NCI-H1105 treated with DMSO at 0.1 percent for 48 hours (cell line): ENCODE results near the gene PET117.
"Not testable (repeated sequence)": the region's sequence is repeated elsewhere in the genome, so short reads cannot be mapped to it uniquely, and the experiment has no call there.

ENCODE experiments used
- DNase-seq: peaks from one replicate; lab custom pipeline; 2025; lab: John Stamatoyannopoulos, UW

PET117 gene

GRCh38 chr20:18137412-18138265 lies at the start of gene PET117, which contains the start of gene KAT14:
TSS of gene PET117 (plus strand) at chr20:18137863. CDS start at chr20:18137956, 93 bp downstream.
TSS of gene KAT14 (plus strand) at chr20:18137863. CDS start at chr20:18142661, 4,798 bp downstream.
- peak; percentile 84 for DNase-seq

DNA sequence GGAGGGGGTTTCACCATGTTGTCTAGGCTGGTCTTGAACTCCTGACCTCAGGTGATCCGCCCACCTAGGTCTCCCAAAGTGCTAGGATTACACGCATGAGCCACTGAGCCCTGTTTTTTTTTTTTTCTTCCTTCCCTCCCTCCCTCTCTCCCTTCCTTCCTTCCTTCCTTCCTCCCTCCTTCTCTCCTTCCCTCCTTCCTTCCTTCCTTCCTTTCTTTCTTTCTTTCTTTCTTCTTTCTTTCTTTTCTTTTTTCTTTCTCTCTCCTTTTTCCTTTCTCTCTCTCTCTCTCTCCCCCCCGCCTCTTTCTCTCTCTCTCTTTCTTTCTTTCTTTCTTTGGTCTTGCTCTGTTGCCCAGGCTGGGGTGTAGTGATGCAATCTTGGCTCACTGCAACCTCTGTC lies 49.4 kb upstream of the PET117 start:
- not testable (repeated sequence) for DNase-seq

GRCh38 chr20:18088841-18089240 lies 48.8 kb upstream of the PET117 start:
- DNase-seq: not testable (repeated sequence)

- DNase-seq: no peak
Measured at GRCh38 chr20:18090044-18090443, 47.6 kb upstream of the PET117 start.

GRCh38 chr20:18090477-18090876 lies 47.2 kb upstream of the PET117 start:
- DNase-seq: no peak

- DNase-seq: no peak
Measured at GRCh38 chr20:18091623-18092022, 46.0 kb upstream of the PET117 start.

DNA sequence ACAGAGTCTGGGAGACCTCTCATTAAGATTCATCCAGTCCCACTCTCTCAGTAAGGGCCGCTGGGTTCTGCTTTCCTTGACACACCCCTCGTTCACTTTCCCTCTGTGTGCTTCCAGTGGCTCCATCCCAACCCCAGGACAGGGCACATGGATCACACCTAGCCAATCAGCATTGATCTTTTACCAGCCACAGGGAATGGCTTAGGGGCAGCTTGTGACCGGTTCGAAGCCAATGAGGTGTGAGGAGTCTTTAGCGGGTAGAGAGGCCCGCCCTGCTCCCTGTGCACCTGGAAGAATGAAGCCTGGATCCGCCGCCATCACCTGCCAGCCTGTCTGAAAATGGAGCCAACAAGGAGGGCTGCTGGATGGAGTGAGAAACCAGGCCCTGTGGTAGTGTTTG lies 44.8 kb upstream of the PET117 start:
- DNase-seq: no peak

GRCh38 chr20:18093388-18093787 lies 44.3 kb upstream of the PET117 start:
- no peak for DNase-seq

DNA sequence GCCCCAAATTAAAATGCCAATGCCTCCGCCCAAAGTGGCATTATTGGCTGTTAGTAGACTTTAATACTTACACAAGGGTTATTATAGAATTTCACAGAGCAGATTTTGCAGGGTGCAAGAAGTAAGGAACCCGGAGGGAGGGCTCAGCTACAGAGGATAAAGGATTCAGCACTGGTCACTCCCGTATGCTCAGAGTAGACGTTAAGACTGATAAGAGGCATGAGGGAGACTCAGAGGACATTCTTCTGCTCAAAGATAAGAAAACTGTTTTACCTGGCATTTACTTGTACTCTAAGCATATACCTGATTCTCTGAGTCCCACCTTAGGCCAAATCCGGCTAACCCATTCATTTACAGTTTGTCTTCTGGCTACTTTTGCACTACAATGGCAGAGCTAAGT lies 43.5 kb upstream of the PET117 start:
- no peak for DNase-seq

DNA sequence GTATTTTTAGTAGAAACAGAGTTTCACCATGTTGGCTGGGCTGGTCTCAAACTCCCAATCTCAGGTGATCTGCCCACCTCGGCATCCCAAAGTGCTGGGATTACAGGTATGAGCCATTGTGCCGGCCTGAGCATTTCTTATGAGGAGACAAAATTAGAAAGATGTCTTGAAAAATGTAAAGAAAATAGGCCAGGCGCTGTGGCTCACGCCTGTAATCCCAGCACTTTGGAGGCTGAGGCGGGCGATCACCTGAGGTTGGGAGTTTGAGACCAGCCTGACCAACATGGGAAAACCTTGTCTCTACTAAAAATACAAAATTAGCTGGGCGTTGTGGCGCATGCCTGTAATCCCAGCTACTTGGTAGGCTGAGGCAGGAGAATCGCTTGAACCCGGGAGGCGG lies 37.1 kb upstream of the PET117 start:
- DNase-seq: not testable (repeated sequence)

- DNase-seq: no peak
Measured at GRCh38 chr20:18101125-18101810, 36.4 kb upstream of the PET117 start.

- no peak for DNase-seq
Measured at GRCh38 chr20:18103497-18103896, 34.2 kb upstream of the PET117 start.

- no peak for DNase-seq
Measured at GRCh38 chr20:18108326-18108725, 29.3 kb upstream of the PET117 start.

DNA sequence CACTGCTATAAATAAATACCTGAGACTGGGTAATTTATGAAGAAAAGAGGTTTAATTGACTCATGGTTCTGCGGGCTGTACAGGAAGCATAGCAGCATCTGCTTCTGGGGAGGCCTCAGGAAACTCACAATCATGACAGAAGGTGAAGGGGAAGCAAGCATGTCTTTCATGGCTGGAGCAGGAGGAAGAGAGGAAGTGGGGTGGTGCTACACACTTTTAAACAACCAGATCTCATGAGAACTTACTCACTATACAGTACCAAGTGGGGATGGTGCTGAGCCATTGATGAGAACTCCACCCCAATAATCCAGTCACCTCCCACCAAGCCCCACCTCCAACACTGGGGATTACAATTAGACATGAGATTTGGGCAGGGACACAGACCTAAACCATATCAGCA lies 9.1 kb upstream of the PET117 start:
- not testable (repeated sequence) for DNase-seq

- no peak for DNase-seq
Measured at GRCh38 chr20:18132663-18133062, 5.0 kb upstream of the PET117 start.

GRCh38 chr20:18133962-18134361 lies 3.7 kb upstream of the PET117 start:
- no peak for DNase-seq

DNA sequence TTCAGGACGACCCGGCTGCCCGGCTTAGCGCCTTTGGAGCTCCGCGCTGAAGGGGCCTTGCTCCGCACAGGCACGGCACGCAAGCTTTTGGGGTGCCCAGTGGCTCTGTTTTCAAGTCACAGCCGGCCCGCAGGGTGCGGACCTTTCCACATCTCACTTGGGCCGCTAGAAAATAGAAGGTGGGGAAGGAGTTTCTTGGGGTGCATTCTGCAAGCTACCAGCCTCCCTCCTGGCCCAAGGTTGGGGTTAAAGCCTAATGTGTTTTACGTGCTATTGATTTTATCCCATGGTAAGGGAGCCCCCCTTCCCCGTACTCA lies 561 bp downstream of the PET117 start:
- no peak for DNase-seq

DNA sequence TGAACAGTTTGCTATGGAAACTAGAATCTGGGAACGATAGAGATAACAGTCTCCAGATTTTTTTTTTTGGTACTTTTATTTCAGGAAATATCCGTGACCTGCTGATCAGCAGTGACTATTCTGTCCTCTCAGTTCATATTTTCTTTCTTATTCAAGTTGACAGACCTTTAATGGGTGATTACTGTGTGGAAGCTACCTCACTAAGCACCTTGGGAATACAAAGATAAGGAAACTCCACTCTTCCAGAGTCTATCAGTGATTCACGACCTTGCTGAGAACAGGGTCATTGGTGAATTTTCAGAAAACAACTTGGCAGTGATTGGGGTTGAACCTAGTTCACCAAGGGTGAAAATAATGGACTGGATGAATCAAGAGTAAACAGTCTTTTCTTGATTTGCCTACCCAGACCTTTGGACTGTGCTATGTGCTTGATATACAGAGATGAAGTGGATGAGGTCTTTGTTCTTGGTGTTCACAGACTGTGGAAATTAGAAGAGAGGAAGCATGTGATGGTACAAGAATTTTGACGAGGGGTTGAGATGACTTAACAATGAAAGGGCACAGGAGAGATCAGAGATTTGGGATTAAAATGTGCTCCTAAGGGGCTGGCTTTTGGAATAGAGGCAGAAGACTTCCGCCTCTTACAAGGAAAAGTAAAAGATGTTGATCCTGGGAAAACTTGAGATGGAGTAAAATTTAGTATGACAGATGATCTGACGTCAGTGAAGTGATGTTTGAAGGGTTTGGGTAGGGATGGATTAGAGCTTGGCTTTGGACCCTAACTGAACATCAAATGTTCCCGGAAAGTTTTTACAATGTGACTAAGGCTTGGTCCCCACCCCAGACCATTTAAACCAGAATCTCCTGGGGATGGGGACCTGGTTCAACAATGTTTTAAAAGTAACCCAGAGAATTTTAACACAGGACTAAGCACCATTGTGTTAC lies 1.2 kb downstream of the PET117 start:
- no peak for DNase-seq

GRCh38 chr20:18139832-18140231 lies 2.2 kb downstream of the PET117 start:
- DNase-seq: no peak

GRCh38 chr20:18144541-18145099 lies 7.0 kb downstream of the PET117 start:
- DNase-seq: no peak

GRCh38 chr20:18154342-18154741 lies 16.7 kb downstream of the PET117 start:
- no peak for DNase-seq

- no peak for DNase-seq
Measured at GRCh38 chr20:18156045-18156444, 18.4 kb downstream of the PET117 start.
